CD8-positive, alpha-beta memory T cell (primary cell): ENCODE results near the gene OR6K2. TPM values are rescaled to one million over a fixed set of nuclear protein-coding genes. Genes with fewer than 3 reads are reported as not detected.

Experiments used
- CTCF ChIA-PET: fragments of 350-600 bp; sonication (Branson Sonifier 250); formaldehyde crosslinking; loops from one replicate; lab custom pipeline; 2021; ENCODE audit warnings: antibody characterized with exemption; lab: Charles Lee
- POLR2A ChIA-PET: fragments of 350-600 bp; sonication (Branson Sonifier 250); formaldehyde crosslinking; loops from one replicate; lab custom pipeline; 2021; ENCODE audit warnings: antibody characterized with exemption; lab: Charles Lee
- DNase-seq, 5 donors: peaks; one replicate each; pipeline versions ENCODE4 v3.0.0 to v3.0.0-alpha.2; 2020 to 2022; ENCODE audit warnings: mixed read lengths in 1 of 5
- H3K27ac ChIP-seq: one replicate; pipeline ENCODE4 v1.7.0; 2013; ENCODE audit warnings: low read depth, mild to moderate bottlenecking, low read length, moderate library complexity
- H3K27me3 ChIP-seq: 2 replicates; pipeline ENCODE4 v1.7.0; 2013; ENCODE audit warnings: low read length, mild to moderate bottlenecking; ENCODE audit not compliant: insufficient read depth, poor library complexity, severe bottlenecking
- H3K36me3 ChIP-seq: 2 replicates; pipeline ENCODE4 v1.7.0; 2013; ENCODE audit warnings: mild to moderate bottlenecking, low read length, moderate library complexity; ENCODE audit not compliant: insufficient read depth
- H3K4me1 ChIP-seq: 2 replicates; pipeline ENCODE4 v1.7.0; 2013; ENCODE audit warnings: mild to moderate bottlenecking, low read length, moderate library complexity; ENCODE audit not compliant: insufficient read depth
- H3K4me3 ChIP-seq: 2 replicates; pipeline ENCODE4 v1.7.0; 2013; ENCODE audit warnings: mild to moderate bottlenecking, low read length
- H3K9me3 ChIP-seq: 2 replicates; pipeline ENCODE4 v1.7.0; 2013; ENCODE audit warnings: mild to moderate bottlenecking, low read length
- H3K27ac Mint-ChIP-seq, 8 donors: one replicate each; pipeline ENCODE4 v1.8.0; 2020 to 2021; ENCODE audit warnings: mixed read lengths in 8 of 8, mild to moderate bottlenecking in 6 of 8, inconsistent platforms in 3 of 8, moderate library complexity in 3 of 8
- H3K27me3 Mint-ChIP-seq, 2 donors: one replicate each; pipeline ENCODE4 v1.8.0; 2020 to 2021; ENCODE audit warnings: mixed read lengths in 2 of 2, mild to moderate bottlenecking in 1 of 2, moderate library complexity in 1 of 2
- H3K36me3 Mint-ChIP-seq, 3 donors: one replicate each; pipeline ENCODE4 v1.8.0; 2020 to 2021; ENCODE audit warnings: mixed read lengths in 3 of 3, inconsistent platforms in 1 of 3, mild to moderate bottlenecking in 1 of 3
- H3K4me1 Mint-ChIP-seq, 3 donors: one replicate each; pipeline ENCODE4 v1.8.0; 2020 to 2021; ENCODE audit warnings: mixed read lengths in 3 of 3, inconsistent platforms in 1 of 3, mild to moderate bottlenecking in 1 of 3
- H3K4me3 Mint-ChIP-seq, 7 donors: one replicate each; pipeline ENCODE4 v1.8.0; 2020 to 2021; ENCODE audit warnings: mixed read lengths in 7 of 7, mild to moderate bottlenecking in 6 of 7, moderate library complexity in 4 of 7, inconsistent platforms in 2 of 7
- H3K9me3 Mint-ChIP-seq, 5 donors: one replicate each; pipeline ENCODE4 v1.8.0; 2020 to 2022; ENCODE audit warnings: mixed read lengths in 5 of 5, mild to moderate bottlenecking in 3 of 5, moderate library complexity in 2 of 5, inconsistent platforms in 1 of 5
- polyA plus RNA-seq: library from polyadenylated mRNA; unstranded; fragments of 300-500 nt; fragmentation: Illumina TruSeq; gene quantifications from one replicate; pipeline ENCODE4 v1.2.3, GENCODE V29; 2021
- total RNA-seq, 2 experiments: library from RNA; stranded (reverse); gene quantifications; one replicate each; pipeline ENCODE4 v1.2.3, GENCODE V29; 2021

Gene OR6K2
- total and polyA plus RNA-seq, 3 experiments from 2014 or later: not detected

DNA sequence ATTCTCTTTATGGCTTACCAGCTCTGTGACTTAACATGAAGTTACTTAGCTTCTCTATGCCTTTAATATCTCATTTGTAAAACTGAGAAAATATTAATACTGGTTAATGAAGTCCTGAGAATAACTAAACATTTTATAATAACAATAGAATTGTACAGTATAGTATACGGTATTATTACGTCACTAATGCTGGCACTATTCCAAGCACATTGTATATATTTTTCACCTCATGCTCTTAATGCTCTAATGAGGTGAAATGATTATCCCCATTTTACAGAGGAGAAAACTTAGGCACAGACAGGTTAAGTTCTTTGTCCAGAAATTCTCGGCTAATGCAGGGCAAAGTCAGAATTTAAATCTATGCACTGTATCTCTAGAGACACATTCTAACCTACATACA, 19.2 kb upstream of the OR6K2 start:
- Mint-ChIP-seq H3K27me3 (peaks cover 20 to 55% of the 10 kb centered on the region in 2 donors), H3K4me3 (no peak overlapping the region)
- POLR2A ChIA-PET: no interaction called here

GRCh38 chr1:158717344-158717743, 16.9 kb upstream of the OR6K2 start:
- Mint-ChIP-seq H3K4me1 (no peaks in the 10 kb centered on the region), H3K27me3 (peaks cover 19 to 58% of the 10 kb centered on the region in 2 donors), H3K4me3 (no peak overlapping the region), H3K27ac (no peak overlapping the region), H3K36me3 (no peaks in the 10 kb centered on the region), H3K9me3 (no peaks in the 10 kb centered on the region)
- Histone ChIP-seq H3K36me3 (no peaks in the 10 kb centered on the region), H3K9me3 (no peaks in the 10 kb centered on the region), H3K4me1 (no peaks in the 10 kb centered on the region), H3K27me3 (no peaks in the 10 kb centered on the region), H3K27ac (no peak overlapping the region), H3K4me3 (no peak overlapping the region)
- DNase-seq: no peak
- ChIA-PET CTCF (no interaction called here), POLR2A (no interaction called here)

More for the DNA sequence above, 19.2 kb upstream of the OR6K2 start:
- H3K36me3 ChIP-seq: no peaks in the 10 kb centered on the region
- no peaks in the 10 kb centered on the region for H3K27me3 ChIP-seq
- H3K27ac ChIP-seq: no peak overlapping the region
- DNase-seq: no peak
- H3K9me3 ChIP-seq: no peaks in the 10 kb centered on the region
- no peak overlapping the region for H3K27ac Mint-ChIP-seq
- CTCF ChIA-PET: no interaction called here
- H3K4me1 ChIP-seq: no peaks in the 10 kb centered on the region
- no peaks in the 10 kb centered on the region for H3K4me1 Mint-ChIP-seq
- no peaks in the 10 kb centered on the region for H3K36me3 Mint-ChIP-seq
- H3K9me3 Mint-ChIP-seq: no peaks in the 10 kb centered on the region
- no peak overlapping the region for H3K4me3 ChIP-seq

GRCh38 chr1:158716335-158716734, 15.9 kb upstream of the OR6K2 start:
- no peak overlapping the region for H3K27ac Mint-ChIP-seq
- no peaks in the 10 kb centered on the region for H3K9me3 Mint-ChIP-seq
- H3K27me3 Mint-ChIP-seq: peaks cover 19 to 62% of the 10 kb centered on the region in 2 donors
- H3K9me3 ChIP-seq: no peaks in the 10 kb centered on the region
- H3K4me1 ChIP-seq: no peaks in the 10 kb centered on the region
- H3K4me3 Mint-ChIP-seq: no peak overlapping the region
- ChIA-PET CTCF (no interaction called here), POLR2A (no interaction called here)
- no peak overlapping the region for H3K27ac ChIP-seq
- no peaks in the 10 kb centered on the region for H3K27me3 ChIP-seq
- no peak for DNase-seq
- H3K36me3 ChIP-seq: no peaks in the 10 kb centered on the region
- no peaks in the 10 kb centered on the region for H3K4me1 Mint-ChIP-seq
- no peak overlapping the region for H3K4me3 ChIP-seq
- no peaks in the 10 kb centered on the region for H3K36me3 Mint-ChIP-seq

DNA sequence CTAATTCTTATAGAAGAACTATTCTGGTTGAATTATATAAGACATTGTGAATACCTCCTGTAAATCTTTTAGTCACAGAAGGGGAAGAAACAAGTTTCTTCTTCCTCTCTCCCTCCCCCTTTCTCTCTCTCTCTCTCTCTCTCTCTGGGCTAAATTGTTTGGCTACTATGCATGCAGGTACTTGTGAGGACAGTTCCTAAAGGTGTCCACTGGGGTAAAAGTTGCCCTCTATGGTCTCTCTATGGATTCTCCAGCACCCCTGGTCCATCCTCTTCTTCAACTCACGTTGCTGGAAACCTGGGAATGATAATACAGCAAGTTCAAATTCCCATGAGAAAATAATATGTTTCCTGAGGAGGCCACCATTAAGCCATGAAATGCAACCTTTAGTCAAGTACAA, 14.3 kb upstream of the OR6K2 start:
- H3K36me3 ChIP-seq: no peaks in the 10 kb centered on the region
- H3K4me1 Mint-ChIP-seq: no peaks in the 10 kb centered on the region
- peak overlapping the region in 1 of 8 donors; percentile 14 for H3K27ac Mint-ChIP-seq
- no peak overlapping the region for H3K27ac ChIP-seq
- no peaks in the 10 kb centered on the region for H3K9me3 Mint-ChIP-seq
- ChIA-PET POLR2A (no interaction called here), CTCF (no interaction called here)
- H3K4me3 ChIP-seq: no peak overlapping the region
- DNase-seq: no peak
- H3K4me1 ChIP-seq: no peaks in the 10 kb centered on the region
- H3K9me3 ChIP-seq: no peaks in the 10 kb centered on the region
- H3K27me3 ChIP-seq: no peaks in the 10 kb centered on the region
- peaks cover 12 to 55% of the 10 kb centered on the region in 2 donors for H3K27me3 Mint-ChIP-seq
- no peaks in the 10 kb centered on the region for H3K36me3 Mint-ChIP-seq
- no peak overlapping the region for H3K4me3 Mint-ChIP-seq

GRCh38 chr1:158711098-158711497, 10.6 kb upstream of the OR6K2 start:
- H3K27ac Mint-ChIP-seq: no peak overlapping the region
- no peak overlapping the region for H3K4me3 ChIP-seq
- no peak for DNase-seq
- no peaks in the 10 kb centered on the region for H3K4me1 ChIP-seq
- peaks cover 0 to 2% (median 0%) of the 10 kb centered on the region in 5 donors for H3K9me3 Mint-ChIP-seq
- H3K9me3 ChIP-seq: no peaks in the 10 kb centered on the region
- H3K36me3 Mint-ChIP-seq: no peaks in the 10 kb centered on the region
- H3K27me3 Mint-ChIP-seq: peaks cover 12 to 32% of the 10 kb centered on the region in 2 donors
- H3K4me3 Mint-ChIP-seq: no peak overlapping the region
- H3K27me3 ChIP-seq: no peaks in the 10 kb centered on the region
- H3K27ac ChIP-seq: no peak overlapping the region
- no peaks in the 10 kb centered on the region for H3K36me3 ChIP-seq
- no peaks in the 10 kb centered on the region for H3K4me1 Mint-ChIP-seq
- POLR2A ChIA-PET: no interaction called here
- CTCF ChIA-PET: no interaction called here

DNA sequence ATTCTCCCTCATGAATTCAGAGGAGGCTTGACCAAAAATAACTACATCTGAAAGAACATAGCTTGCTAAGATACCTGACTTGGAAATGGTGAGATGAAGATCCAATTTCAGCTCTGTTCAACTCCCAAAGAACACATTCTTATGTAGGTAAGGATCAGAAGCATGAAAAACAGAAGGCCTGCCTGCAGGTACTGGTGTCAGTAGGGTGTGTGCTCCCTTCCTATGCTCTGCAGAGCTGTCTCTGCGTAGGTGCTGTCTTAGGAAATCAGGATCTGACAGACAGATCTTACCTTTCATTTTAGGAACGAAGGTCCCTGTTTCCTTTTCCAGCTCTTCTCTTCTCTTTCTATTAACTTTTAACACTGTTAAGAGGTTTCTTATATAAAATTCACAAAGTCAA, 5.6 kb upstream of the OR6K2 start:
- Histone ChIP-seq H3K27me3 (no peaks in the 10 kb centered on the region), H3K9me3 (no peaks in the 10 kb centered on the region), H3K4me1 (no peaks in the 10 kb centered on the region), H3K27ac (no peak overlapping the region), H3K4me3 (no peak overlapping the region), H3K36me3 (no peaks in the 10 kb centered on the region)
- Mint-ChIP-seq H3K27me3 (peaks cover under 1 to 6% of the 10 kb centered on the region in 2 donors), H3K36me3 (no peaks in the 10 kb centered on the region), H3K27ac (no peak overlapping the region), H3K4me3 (no peak overlapping the region), H3K9me3 (peaks cover 0 to 2% (median 0%) of the 10 kb centered on the region in 5 donors), H3K4me1 (no peaks in the 10 kb centered on the region)
- ChIA-PET CTCF (no interaction called here), POLR2A (no interaction called here)
- no peak for DNase-seq

DNA sequence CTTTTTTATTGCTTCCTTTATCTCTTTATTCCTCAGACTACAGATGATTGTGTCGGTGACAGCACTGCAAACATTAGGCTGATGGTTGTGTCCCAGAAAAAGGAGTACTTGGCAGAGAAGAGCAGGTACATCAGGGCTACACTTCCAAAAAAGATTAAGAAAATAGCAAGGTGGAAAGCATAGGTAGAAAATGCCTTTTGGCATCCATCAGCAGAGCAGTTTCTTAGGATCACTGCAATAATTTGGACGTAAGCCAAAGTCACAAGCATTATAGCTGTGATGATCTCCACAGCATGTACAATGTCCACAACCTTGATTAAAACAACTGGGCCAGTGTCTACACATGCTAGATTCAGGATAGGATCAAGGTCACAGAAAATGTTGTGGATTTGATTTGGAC, 5.9 kb downstream of the OR6K2 start:
- Histone ChIP-seq H3K27ac (no peak overlapping the region), H3K4me3 (no peak overlapping the region), H3K36me3 (no peaks in the 10 kb centered on the region), H3K27me3 (no peaks in the 10 kb centered on the region), H3K4me1 (no peaks in the 10 kb centered on the region), H3K9me3 (no peaks in the 10 kb centered on the region)
- peaks cover 9 to 26% of the 10 kb centered on the region in 2 donors for H3K27me3 Mint-ChIP-seq
- DNase-seq: no peak
- no peaks in the 10 kb centered on the region for H3K4me1 Mint-ChIP-seq
- H3K4me3 Mint-ChIP-seq: no peak overlapping the region
- no peak overlapping the region for H3K27ac Mint-ChIP-seq
- ChIA-PET CTCF (no interaction called here), POLR2A (no interaction called here)
- H3K9me3 Mint-ChIP-seq: no peaks in the 10 kb centered on the region
- no peaks in the 10 kb centered on the region for H3K36me3 Mint-ChIP-seq

DNA sequence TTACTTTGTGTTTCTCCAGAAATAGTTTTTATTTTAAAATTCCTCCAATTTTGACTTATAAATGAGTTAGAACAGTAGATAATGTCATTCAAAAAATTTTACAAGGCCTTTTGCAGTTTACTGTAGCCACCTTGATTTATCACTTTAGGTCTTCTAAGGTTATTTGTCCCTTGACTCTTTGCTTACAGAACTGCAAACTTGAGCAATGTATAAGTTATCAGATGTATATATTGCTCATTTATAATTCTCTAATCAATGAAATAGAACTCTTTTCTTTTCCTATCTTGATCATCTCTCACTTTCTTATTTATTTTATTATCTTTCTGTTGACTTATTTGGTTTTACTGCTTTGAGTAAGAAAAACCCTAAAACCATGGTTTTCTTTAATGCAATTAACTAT, 8.1 kb downstream of the OR6K2 start:
- no peak overlapping the region for H3K4me3 Mint-ChIP-seq
- H3K9me3 Mint-ChIP-seq: peaks cover 0 to 3% (median 0%) of the 10 kb centered on the region in 5 donors
- CTCF ChIA-PET: no interaction called here
- no peaks in the 10 kb centered on the region for H3K4me1 Mint-ChIP-seq
- H3K27me3 Mint-ChIP-seq: peaks cover 12 to 33% of the 10 kb centered on the region in 2 donors
- Histone ChIP-seq H3K4me1 (no peaks in the 10 kb centered on the region), H3K27ac (no peak overlapping the region), H3K36me3 (no peaks in the 10 kb centered on the region), H3K27me3 (no peaks in the 10 kb centered on the region), H3K9me3 (no peaks in the 10 kb centered on the region), H3K4me3 (no peak overlapping the region)
- POLR2A ChIA-PET: no interaction called here
- DNase-seq: no peak
- no peak overlapping the region for H3K27ac Mint-ChIP-seq
- no peaks in the 10 kb centered on the region for H3K36me3 Mint-ChIP-seq

DNA sequence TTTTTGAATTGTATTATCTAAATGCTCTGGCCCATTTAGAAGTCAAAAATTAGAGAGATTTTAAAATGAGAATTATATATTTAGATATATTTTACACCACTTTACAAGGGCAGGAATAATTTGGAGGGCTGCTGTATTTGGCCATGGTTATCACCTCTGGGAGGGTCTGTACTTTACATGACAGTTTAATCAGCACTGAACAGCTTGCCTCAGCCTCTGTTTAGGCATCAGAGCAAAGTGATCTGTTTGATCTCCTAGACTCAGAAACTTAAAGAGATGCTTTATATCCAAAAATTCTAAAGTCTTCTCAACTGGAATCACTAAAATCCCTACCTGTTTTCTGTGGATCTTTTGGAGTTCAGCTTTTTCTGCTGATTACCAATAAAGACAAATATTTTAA, 8.5 kb downstream of the OR6K2 start:
- H3K4me3 ChIP-seq: no peak overlapping the region
- no peaks in the 10 kb centered on the region for H3K36me3 ChIP-seq
- DNase-seq: no peak
- no peak overlapping the region for H3K27ac ChIP-seq
- no peaks in the 10 kb centered on the region for H3K36me3 Mint-ChIP-seq
- ChIA-PET POLR2A (no interaction called here), CTCF (no interaction called here)
- no peaks in the 10 kb centered on the region for H3K9me3 ChIP-seq
- peaks cover 0 to 3% (median 0%) of the 10 kb centered on the region in 5 donors for H3K9me3 Mint-ChIP-seq
- no peak overlapping the region for H3K27ac Mint-ChIP-seq
- no peaks in the 10 kb centered on the region for H3K4me1 Mint-ChIP-seq
- H3K4me3 Mint-ChIP-seq: no peak overlapping the region
- H3K4me1 ChIP-seq: no peaks in the 10 kb centered on the region
- peaks cover 12 to 37% of the 10 kb centered on the region in 2 donors for H3K27me3 Mint-ChIP-seq
- no peaks in the 10 kb centered on the region for H3K27me3 ChIP-seq
